ENCODE results near the gene TRMT44. TPM values are rescaled to one million over a fixed set of nuclear protein-coding genes. Genes with fewer than 3 reads are reported as not detected.

TRMT44 gene
- polyA plus RNA-seq, 1 donor (not counting 4 experiments of a cell fraction or from before 2014, with no cell fraction given): 8.8 TPM

DNA sequence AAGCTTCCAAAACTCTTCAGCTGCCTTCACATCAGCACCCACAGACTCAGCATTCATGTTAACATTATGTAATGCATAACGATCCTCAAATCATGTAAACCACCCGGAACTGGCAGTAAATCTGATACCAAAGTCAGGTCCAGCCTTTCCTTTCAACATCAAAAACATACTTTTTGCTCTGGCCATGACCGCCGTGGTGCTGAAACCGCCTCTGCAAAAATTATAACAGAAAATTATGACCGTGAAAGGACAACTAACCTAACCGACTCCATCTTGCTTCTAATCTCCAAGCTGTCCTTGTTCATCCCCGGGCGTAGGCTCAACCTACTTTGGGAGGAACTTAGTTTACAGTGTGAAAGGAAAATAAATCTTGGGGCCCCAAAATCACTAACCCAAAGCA, 51.6 kb downstream of the TRMT44 start:
- DNase-seq (ENCODE audit: low read depth, low spot score) (no peak), FAIRE-seq (no peak)
- no peaks in the 10 kb centered on the region for H3K36me3 ChIP-seq (ENCODE audit: control insufficient read depth in 2 of 2, extremely low read depth in 1 of 2, insufficient read depth in 2 of 2, low read length in 2 of 2)
- dilution Hi-C loops (cut with MboI; ENCODE audit: extremely low pct_ligation_motif_present, low sequenced_read_pairs): no loop called here
- no peaks in the 10 kb centered on the region for H3K27me3 ChIP-seq (ENCODE audit: control insufficient read depth, extremely low read depth, insufficient read depth, low read length)
- no peak overlapping the region for H3K4me3 ChIP-seq (ENCODE audit: control insufficient read depth in 2 of 3, extremely low read depth in 1 of 3, insufficient read depth in 2 of 3, low read depth in 1 of 3, low read length in 3 of 3)
- H3K9me3 ChIP-seq (ENCODE audit: control insufficient read depth, low read depth, low read length): no peaks in the 10 kb centered on the region
- no peaks in the 10 kb centered on the region for H3K4me1 ChIP-seq (ENCODE audit: control insufficient read depth, extremely low read depth, insufficient read depth, low read length)
- H3K4me2 ChIP-seq (ENCODE audit: control insufficient read depth, extremely low read depth, insufficient read depth, low read depth, low read length): no peak overlapping the region
- H3K27ac ChIP-seq (ENCODE audit: control insufficient read depth, insufficient read depth, low read length): no peak overlapping the region
- TF ChIP-seq, protein P1, sequence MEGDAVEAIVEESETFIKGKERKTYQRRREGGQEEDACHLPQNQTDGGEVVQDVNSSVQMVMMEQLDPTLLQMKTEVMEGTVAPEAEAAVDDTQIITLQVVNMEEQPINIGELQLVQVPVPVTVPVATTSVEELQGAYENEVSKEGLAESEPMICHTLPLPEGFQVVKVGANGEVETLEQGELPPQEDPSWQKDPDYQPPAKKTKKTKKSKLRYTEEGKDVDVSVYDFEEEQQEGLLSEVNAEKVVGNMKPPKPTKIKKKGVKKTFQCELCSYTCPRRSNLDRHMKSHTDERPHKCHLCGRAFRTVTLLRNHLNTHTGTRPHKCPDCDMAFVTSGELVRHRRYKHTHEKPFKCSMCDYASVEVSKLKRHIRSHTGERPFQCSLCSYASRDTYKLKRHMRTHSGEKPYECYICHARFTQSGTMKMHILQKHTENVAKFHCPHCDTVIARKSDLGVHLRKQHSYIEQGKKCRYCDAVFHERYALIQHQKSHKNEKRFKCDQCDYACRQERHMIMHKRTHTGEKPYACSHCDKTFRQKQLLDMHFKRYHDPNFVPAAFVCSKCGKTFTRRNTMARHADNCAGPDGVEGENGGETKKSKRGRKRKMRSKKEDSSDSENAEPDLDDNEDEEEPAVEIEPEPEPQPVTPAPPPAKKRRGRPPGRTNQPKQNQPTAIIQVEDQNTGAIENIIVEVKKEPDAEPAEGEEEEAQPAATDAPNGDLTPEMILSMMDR (optimal IDR thresholded peaks at IDR 0.05 in 1 of 3, IDR thresholded peaks at IDR 0.05 in 1 of 3, conservative IDR thresholded peaks at IDR 0.05 in 1 of 3; ENCODE audit: extremely low read depth in 1 of 3, insufficient read depth in 2 of 3, low read length in 3 of 3): no peak
- no peak for TF ChIP-seq EZH2 (IDR thresholded peaks at IDR 0.05; ENCODE audit: low read length)
- no peak overlapping the region for H3K9ac ChIP-seq (ENCODE audit: control insufficient read depth, extremely low read depth, insufficient read depth, low read length)
- H4K20me1 ChIP-seq (ENCODE audit: control insufficient read depth, extremely low read depth, insufficient read depth, low read length): no peaks in the 10 kb centered on the region
- no peak overlapping the region for H2AFZ ChIP-seq (ENCODE audit: control insufficient read depth, low read length)
- H3K9me1 ChIP-seq (ENCODE audit: control insufficient read depth, extremely low read depth, insufficient read depth, low read length): no peaks in the 10 kb centered on the region
- H3K79me2 ChIP-seq (ENCODE audit: control insufficient read depth, insufficient read depth, low read length): no peaks in the 10 kb centered on the region

DNA sequence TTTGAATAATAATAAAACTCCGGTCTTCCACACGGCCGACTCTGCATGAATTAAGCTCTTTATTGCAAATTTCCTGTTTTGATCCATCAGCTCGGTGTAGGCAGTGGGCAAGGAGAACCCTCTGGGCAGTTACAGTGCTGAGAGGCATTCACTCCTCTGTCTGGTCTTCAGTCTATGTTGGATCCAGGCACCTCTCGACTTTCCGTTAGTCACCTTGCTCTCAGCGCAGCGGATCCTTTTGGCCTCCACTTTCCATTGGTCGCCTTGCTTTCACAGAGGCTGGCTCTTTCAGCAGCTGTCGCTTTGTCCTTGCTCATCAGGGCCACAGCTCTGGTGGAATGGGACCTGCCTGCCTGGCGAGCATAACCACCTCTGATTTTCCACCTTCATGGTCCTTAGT, 52.9 kb downstream of the TRMT44 start:
- dilution Hi-C loops (cut with MboI; ENCODE audit: extremely low pct_ligation_motif_present, low sequenced_read_pairs): no loop called here
- H3K9ac ChIP-seq (ENCODE audit: control insufficient read depth, extremely low read depth, insufficient read depth, low read length): no peak overlapping the region
- H2AFZ ChIP-seq (ENCODE audit: control insufficient read depth, low read length): no peak overlapping the region
- no peak overlapping the region for H3K27ac ChIP-seq (ENCODE audit: control insufficient read depth, insufficient read depth, low read length)
- H3K36me3 ChIP-seq (ENCODE audit: control insufficient read depth in 2 of 2, extremely low read depth in 1 of 2, insufficient read depth in 2 of 2, low read length in 2 of 2): no peaks in the 10 kb centered on the region
- H3K79me2 ChIP-seq (ENCODE audit: control insufficient read depth, insufficient read depth, low read length): no peaks in the 10 kb centered on the region
- no peak overlapping the region for H3K4me3 ChIP-seq (ENCODE audit: control insufficient read depth in 2 of 3, extremely low read depth in 1 of 3, insufficient read depth in 2 of 3, low read depth in 1 of 3, low read length in 3 of 3)
- H3K9me1 ChIP-seq (ENCODE audit: control insufficient read depth, extremely low read depth, insufficient read depth, low read length): no peaks in the 10 kb centered on the region
- no peaks in the 10 kb centered on the region for H3K27me3 ChIP-seq (ENCODE audit: control insufficient read depth, extremely low read depth, insufficient read depth, low read length)
- no peak overlapping the region for H3K4me2 ChIP-seq (ENCODE audit: control insufficient read depth, extremely low read depth, insufficient read depth, low read depth, low read length)
- FAIRE-seq (no peak), DNase-seq (ENCODE audit: low read depth, low spot score) (no peak)
- H4K20me1 ChIP-seq (ENCODE audit: control insufficient read depth, extremely low read depth, insufficient read depth, low read length): no peaks in the 10 kb centered on the region
- TF ChIP-seq EZH2 (IDR thresholded peaks at IDR 0.05; ENCODE audit: low read length): no peak
- TF ChIP-seq, protein P1 (optimal IDR thresholded peaks at IDR 0.05 in 1 of 3, IDR thresholded peaks at IDR 0.05 in 1 of 3, conservative IDR thresholded peaks at IDR 0.05 in 1 of 3; ENCODE audit: extremely low read depth in 1 of 3, insufficient read depth in 2 of 3, low read length in 3 of 3): no peak
- H3K9me3 ChIP-seq (ENCODE audit: control insufficient read depth, low read depth, low read length): no peaks in the 10 kb centered on the region
- H3K4me1 ChIP-seq (ENCODE audit: control insufficient read depth, extremely low read depth, insufficient read depth, low read length): no peaks in the 10 kb centered on the region
